GM19023 (cell line): Measurements from ENCODE around the gene PLA2G6.
A peak's percentile ranks its signal among the peaks of the same experiment; 100 is the strongest.
"Not testable (repeated sequence)": the region's sequence is repeated elsewhere in the genome, so short reads cannot be mapped to it uniquely, and the experiment has no call there.

Experiments used
- ATAC-seq: cut with Tn5 transposase; IDR thresholded peaks from one replicate; pipeline ENCODE4 v1.9.1; 2021; ENCODE audit warnings: mild to moderate bottlenecking, moderate library complexity; ENCODE audit not compliant: unreplicated experiment

The PLA2G6 gene

GRCh38 chr22:38193580-38193979 is 11.9 kb upstream of the PLA2G6 start:
- no peak for ATAC-seq

- no peak for ATAC-seq
Measured at GRCh38 chr22:38192475-38192863, 10.8 kb upstream of the PLA2G6 start.

- no peak for ATAC-seq
Measured at GRCh38 chr22:38191731-38192474, 10.3 kb upstream of the PLA2G6 start.

DNA sequence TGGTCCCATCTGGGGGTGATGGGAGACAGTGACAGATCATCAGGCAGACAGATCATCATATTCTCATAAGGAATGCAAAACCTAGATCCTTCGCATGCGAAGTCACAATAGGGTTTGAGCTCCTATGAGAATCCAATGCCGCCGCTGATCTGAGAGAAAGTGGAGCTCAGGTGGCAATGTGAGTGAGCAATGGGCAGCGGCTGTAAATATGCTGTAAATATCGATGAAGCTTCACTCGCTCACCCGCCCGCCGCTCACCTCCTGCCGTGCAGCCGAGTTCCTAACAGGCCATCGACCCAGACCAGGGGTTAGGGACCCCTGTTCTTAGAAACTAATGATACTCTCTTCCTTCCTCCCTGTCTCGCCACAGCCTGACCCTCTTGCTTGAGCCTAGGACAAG is 9.4 kb upstream of the PLA2G6 start:
- ATAC-seq, result no peak

- ATAC-seq, result no peak
Measured at GRCh38 chr22:38190581-38190980, 9.0 kb upstream of the PLA2G6 start.

- no peak for ATAC-seq
Measured at GRCh38 chr22:38189104-38189503, 7.5 kb upstream of the PLA2G6 start.

DNA sequence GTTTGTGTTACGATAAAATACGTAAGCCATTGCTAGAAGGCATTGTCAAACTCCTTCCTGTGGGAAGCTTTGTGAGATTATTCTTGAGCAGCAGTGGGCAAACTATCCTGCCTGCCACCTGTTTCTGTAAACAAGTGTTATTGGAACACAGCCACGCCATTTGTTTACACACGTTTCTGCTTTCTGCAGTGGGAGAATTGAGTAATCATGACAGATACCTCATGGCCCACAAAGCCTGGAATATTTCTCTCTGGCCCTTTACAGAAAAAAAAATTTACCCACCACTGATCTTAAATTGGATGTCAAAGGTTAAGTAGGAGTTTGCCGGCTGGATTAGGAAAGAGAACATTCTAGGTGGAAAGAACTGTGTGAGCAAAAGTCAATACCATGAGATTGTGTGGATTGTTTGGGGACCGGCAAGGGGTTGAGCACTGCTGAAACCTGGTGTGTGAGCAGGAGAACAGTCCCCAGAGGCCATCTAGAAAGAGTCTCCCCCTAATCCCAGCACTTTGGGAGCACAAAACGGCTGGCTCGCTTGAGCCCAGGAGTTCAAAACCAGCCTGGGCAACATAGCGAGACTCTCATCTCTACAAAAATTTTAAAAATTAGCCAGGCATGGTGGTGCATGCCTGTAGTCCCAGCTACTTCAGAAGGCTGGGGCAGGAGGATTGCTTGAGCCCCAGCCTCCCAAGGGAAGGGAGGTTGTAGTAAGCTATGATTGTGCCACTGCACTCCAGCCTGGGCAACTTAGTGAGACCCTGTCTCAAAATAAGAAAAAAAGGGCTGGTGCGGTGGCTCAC is 6.0 kb upstream of the PLA2G6 start:
- no peak for ATAC-seq

- no peak for ATAC-seq
Measured at GRCh38 chr22:38186429-38186828, 4.8 kb upstream of the PLA2G6 start.

GRCh38 chr22:38184788-38185187 is 3.2 kb upstream of the PLA2G6 start:
- no peak for ATAC-seq

- ATAC-seq, result peak; percentile 13
Measured at GRCh38 chr22:38180841-38181452, 683 bp downstream of the PLA2G6 start.

GRCh38 chr22:38178605-38178937 is 3.1 kb downstream of the PLA2G6 start:
- ATAC-seq, result not testable (repeated sequence)

DNA sequence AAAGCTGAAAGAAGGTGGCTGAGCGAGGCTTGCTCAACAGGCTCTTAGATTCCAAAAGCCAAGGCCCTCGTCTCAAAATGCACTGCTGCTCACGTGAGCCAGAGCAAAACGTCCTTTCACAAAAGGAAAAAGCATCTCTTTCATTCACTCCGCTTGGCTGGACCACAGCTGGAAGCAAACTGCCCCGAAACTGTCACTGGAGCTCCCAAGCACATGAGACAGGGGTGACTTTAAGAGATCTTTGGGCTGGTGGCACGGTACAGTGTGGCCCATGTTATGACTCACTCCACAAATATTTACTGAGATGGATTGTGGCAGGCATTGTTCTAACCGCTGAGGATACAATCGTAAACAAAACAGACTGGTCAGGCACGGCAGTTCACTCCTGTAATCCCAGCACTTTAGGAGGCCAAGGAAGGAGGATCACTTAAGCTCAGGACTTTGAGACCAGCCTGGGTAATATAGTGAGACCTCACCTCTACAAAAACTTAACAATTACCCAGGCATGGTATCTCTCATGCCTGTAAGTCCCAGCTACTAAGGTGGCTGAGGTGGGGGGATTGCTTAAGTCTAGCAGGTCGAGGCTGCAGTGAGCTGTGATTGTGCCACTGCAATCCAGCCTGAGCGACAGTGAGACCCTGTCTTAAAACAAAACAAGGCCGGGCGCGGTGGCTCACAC is 3.6 kb downstream of the PLA2G6 start:
- no peak for ATAC-seq

- ATAC-seq, result not testable (repeated sequence)
Measured at GRCh38 chr22:38177571-38177925, 4.1 kb downstream of the PLA2G6 start.

GRCh38 chr22:38177044-38177443 is 4.6 kb downstream of the PLA2G6 start:
- no peak for ATAC-seq

GRCh38 chr22:38176170-38176741 is 5.4 kb downstream of the PLA2G6 start:
- no peak for ATAC-seq

DNA sequence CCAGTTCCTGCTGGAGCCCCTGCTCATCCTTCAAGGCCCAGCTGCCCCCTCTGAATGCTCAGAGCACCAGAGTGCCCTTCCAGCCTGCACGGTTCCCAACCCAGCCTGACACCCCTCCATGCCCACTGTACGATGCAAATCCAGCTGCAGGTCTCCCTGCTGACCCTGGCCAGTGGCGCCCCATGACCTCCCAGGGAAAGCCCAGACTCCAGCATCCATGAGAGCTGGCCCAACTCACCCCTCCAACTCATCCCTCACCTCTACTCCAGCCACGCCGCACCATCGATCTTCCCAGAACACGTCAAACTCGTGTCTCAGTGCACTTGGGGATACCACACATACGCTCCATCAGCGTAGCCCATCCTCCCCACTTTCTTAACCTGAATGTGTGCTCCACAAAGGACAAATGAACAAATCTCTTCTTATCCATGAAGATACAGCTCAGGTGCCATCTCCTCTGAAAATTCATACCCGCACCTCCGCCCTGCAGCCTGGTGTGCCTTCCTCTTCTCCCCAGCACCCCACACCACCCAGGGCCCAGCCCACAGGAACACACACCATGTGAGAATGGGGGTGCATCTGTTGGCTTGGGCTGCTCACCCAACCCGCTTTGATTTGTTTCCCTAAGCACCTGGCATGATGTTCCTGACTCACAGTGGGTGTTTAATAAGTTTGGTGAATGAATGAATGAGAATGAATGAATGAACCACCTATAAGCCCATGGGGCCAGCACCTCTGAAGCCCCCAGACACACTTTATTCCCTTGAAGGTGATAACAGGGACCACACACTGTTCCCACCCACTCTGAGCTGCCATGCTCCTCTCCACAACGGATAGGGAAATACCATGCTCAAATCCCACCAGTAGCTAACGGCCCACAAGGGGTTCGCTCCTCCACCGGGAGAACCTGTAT is 6.2 kb downstream of the PLA2G6 start:
- no peak for ATAC-seq

DNA sequence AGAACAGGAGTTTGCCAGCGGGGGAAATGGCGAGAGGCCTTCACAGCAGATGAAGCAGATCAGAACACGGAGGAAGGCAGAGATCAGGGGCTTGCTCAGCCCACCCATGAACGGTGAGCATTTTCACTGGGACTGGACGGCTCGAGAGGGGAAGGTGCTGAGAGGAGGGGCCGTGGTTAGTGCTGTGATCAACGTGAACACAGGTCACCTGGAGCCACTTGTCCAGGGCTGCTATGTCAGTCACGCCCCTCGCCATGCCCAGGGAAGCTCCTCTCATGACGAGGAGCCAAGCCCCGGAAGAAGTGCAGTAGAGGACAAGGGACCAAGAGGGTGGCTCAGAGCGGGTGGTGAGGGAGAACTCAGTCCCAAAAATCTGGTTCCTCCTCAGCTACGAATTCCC is 7.0 kb downstream of the PLA2G6 start:
- ATAC-seq, result no peak

GRCh38 chr22:38173641-38173906 is 8.1 kb downstream of the PLA2G6 start:
- ATAC-seq, result no peak

- ATAC-seq, result no peak
Measured at GRCh38 chr22:38172832-38173640, 8.6 kb downstream of the PLA2G6 start.
